ENCODE results near the gene NFKBIB.
"Not testable (repeated sequence)": the region's sequence is repeated elsewhere in the genome, so short reads cannot be mapped to it uniquely, and the experiment has no call there.

Gene NFKBIB

GRCh38 chr19:38930776-38931520, 31.2 kb downstream of the NFKBIB start, which contains the start of gene MRPS12:
Gene MRPS12, plus strand, starts transcription at chr19:38930944. Its CDS starts 351 bp downstream, at chr19:38931295.
- DNase-seq = peak in 1 of 4 experiments; percentile 96

GRCh38 chr19:38931521-38931793, 31.7 kb downstream of the NFKBIB start:
- no peak for DNase-seq

- DNase-seq = no peak
Measured at GRCh38 chr19:38932425-38933179, 32.8 kb downstream of the NFKBIB start.

- DNase-seq = no peak
Measured at GRCh38 chr19:38933544-38933943, 33.8 kb downstream of the NFKBIB start.

GRCh38 chr19:38939957-38940356, 40.2 kb downstream of the NFKBIB start:
- DNase-seq = no peak

GRCh38 chr19:38941466-38941865, 41.7 kb downstream of the NFKBIB start:
- DNase-seq = not testable (repeated sequence)

GRCh38 chr19:38941979-38942378, 42.2 kb downstream of the NFKBIB start:
- DNase-seq = no peak

- DNase-seq = no peak
Measured at GRCh38 chr19:38942471-38943181, 42.9 kb downstream of the NFKBIB start.

GRCh38 chr19:38944981-38945506, 45.3 kb downstream of the NFKBIB start:
- DNase-seq = no peak

GRCh38 chr19:38945562-38946228, 45.9 kb downstream of the NFKBIB start:
- no peak for DNase-seq

GRCh38 chr19:38946229-38947010, 46.7 kb downstream of the NFKBIB start:
- DNase-seq = no peak

GRCh38 chr19:38949580-38950367, 50.0 kb downstream of the NFKBIB start:
- peak; percentile 30 to 75 (median 54) for DNase-seq

- DNase-seq = no peak
Measured at GRCh38 chr19:38951187-38951586, 51.4 kb downstream of the NFKBIB start.

GRCh38 chr19:38952395-38953165, 52.8 kb downstream of the NFKBIB start:
- DNase-seq = no peak

GRCh38 chr19:38953677-38954076, 53.9 kb downstream of the NFKBIB start:
- DNase-seq = no peak

GRCh38 chr19:38956264-38956663, 56.5 kb downstream of the NFKBIB start:
- DNase-seq = no peak

GRCh38 chr19:38958301-38958700, 58.5 kb downstream of the NFKBIB start:
- no peak for DNase-seq

Measured in activated naive CD4-positive, alpha-beta T cell (primary cell).